COLO829 (cell line): ENCODE measurements around the gene TYMP.

Experiments
- DNase-seq: peaks from one replicate; pipeline ENCODE4 v3.0.0; 2012; ENCODE audit warnings: low spot score

TYMP gene, protein sequence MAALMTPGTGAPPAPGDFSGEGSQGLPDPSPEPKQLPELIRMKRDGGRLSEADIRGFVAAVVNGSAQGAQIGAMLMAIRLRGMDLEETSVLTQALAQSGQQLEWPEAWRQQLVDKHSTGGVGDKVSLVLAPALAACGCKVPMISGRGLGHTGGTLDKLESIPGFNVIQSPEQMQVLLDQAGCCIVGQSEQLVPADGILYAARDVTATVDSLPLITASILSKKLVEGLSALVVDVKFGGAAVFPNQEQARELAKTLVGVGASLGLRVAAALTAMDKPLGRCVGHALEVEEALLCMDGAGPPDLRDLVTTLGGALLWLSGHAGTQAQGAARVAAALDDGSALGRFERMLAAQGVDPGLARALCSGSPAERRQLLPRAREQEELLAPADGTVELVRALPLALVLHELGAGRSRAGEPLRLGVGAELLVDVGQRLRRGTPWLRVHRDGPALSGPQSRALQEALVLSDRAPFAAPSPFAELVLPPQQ

DNA sequence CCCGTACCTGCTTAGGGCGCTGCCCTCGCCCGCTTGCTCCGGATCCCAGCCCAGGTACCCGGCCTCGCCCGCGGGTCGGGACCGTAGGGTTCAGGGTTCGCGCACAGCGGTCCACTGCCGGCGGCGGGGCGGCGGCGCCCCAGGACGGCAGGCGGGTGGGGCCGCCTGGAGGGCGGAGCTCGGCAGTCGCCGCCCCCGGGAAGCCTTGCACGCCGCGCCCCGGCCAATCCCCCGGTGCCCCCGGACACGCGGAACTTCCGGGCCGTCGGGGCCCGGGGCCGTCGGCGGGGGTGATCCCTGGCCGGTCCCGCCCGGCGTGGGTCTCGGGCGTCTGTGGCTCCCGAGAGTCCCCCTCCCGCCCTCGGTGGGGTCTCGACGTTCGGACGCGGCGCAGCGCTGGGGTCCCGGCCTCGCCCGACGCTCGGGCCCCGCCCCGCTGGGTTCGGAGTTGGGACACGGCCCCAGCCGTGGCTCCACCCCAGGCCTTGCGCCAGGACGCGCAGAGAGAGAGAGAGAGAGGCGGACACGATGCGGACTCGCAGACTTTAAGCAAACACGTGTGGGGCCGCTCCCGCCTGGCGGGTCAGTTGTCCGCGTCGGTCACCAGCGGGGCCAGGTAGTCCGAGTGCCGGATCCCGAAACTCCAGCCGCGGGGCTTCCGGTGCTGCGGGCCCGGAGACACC lies at the start of gene TYMP:
TSS of gene TYMP (minus strand) at position 116 of the 683 bp plus-strand sequence. CDS start 303 bp downstream, outside the sequence.
- no peak for DNase-seq

GRCh38 chr22:50578776-50579310 lies 49.0 kb upstream of the TYMP start:
- DNase-seq, result no peak

- DNase-seq, result no peak
Measured at GRCh38 chr22:50577987-50578775, 48.4 kb upstream of the TYMP start, which contains the start of gene CPT1B. Gene CPT1B (minus strand): TSS chr22:50578427. CDS start chr22:50577915, 512 bp downstream.

DNA sequence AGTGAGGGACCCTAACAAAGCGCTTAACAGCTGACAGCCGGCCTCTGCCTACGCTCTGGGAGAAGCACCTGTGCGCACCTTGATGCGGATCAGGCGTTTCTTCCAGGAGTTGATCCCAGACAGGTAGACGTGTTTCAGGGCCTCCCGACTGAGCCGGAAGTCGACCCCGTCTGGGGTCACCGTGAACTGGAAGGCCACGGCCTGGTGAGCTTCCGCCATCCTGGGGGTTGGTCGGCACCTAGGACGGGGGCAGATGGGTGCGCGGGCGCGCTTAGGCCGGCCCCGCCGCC lies 47.8 kb upstream of the TYMP start:
- DNase-seq, result no peak

DNA sequence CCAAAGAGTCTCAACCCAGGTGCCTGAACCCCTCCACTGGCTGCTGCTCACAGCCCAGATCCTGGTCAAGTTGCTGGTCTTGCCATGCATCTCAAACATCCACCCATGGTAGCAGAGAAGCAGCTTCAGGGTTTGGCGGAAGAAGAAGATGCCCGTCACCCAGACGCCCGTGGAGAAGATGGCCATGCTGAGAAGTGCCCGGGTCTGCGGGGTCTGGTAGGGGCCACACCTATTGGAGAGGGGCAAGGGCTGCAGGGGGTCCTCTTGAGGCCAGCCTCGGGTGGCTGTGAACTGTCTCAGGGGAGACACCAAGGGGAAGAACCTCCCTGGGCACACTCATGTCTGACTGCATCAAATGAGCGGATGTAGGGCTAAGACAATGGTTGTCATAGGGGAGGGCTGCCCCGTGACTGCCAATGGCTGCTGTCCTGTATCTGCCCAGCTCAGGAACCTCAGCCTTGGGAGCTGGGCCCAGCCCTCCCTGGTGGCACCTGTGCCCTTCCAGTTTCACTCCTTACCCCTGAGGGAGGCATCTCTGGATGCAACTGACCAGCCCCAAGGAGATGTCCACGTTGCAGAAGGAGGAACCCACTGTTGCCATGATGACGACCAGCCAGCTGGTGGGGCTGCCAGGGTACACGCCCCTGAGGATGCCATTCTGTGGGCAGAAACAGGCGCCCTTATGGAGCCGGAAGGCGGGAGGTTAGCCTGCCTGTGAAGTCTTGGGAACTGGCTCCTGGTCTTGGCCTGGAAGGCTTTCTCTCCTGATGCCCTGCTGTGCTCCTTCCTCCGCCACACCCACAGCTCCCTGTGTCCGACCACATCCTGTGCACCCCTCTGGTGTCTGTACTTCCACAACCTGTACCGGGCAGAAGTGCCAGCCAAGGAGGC lies 47.2 kb upstream of the TYMP start:
- no peak for DNase-seq

GRCh38 chr22:50576070-50576469 lies 46.3 kb upstream of the TYMP start:
- DNase-seq, result no peak

- no peak for DNase-seq
Measured at GRCh38 chr22:50575426-50575941, 45.7 kb upstream of the TYMP start.

DNA sequence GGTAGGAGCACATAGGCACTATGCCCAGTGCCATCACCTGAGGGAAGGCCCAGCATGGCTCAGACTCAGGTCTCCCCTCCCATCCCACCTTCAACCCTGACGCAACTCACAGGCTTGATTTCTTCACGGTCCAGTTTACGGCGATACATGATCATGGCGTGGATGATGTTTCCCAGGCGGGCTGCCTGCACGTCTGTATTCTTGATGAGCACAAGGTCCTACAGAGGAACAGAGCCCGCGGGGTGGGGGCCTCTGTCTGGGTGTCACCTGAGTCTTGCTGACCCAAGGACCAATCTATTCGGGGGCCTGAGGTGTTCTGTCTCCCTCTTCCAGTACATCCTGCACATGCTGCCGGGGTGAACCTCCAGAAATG lies 44.6 kb upstream of the TYMP start:
- DNase-seq, result no peak

DNA sequence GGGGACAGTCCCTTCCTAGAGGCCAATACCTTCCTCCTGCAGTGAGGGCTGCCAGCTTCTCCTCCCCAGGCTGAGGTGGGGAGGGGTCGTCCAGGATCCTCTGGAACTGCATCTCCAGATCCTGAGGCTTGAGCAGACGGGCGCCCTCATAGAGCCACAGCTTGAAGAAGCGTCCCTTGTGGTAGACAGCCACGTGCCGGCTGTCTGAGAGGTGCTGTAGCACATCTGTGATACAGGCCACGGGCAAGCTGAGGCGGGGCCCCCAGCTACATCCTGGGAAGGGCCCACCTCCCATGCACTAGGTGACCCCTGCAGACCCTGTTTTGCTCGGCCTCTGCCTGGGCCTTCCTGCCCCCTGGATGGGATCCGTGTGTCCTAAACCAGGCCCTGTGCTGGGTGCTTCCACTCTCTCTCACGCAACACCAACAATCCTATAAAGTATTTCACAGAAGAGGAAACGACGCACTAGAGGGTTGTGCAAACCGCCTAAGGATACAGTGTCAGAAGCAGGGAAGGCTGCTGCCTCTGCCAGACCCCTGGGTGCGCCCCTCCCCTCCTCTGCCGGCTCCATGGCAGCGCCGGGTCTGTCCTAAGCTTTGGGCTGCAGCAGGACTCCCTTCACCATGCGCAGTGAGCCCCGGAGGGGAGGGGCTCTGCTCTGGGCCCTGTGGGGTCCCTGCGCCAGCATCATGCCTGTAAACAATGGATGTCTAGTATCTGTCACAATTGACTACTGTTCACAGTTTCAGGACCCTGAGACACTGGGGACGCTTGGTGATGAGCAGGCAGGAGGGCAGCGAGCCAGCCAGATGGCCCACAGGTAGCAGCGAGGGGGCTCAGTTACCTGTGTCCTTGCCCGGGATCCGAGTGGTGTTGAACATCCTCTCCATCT lies 43.9 kb upstream of the TYMP start:
- DNase-seq, result no peak

- no peak for DNase-seq
Measured at GRCh38 chr22:50572965-50573364, 43.2 kb upstream of the TYMP start.

DNA sequence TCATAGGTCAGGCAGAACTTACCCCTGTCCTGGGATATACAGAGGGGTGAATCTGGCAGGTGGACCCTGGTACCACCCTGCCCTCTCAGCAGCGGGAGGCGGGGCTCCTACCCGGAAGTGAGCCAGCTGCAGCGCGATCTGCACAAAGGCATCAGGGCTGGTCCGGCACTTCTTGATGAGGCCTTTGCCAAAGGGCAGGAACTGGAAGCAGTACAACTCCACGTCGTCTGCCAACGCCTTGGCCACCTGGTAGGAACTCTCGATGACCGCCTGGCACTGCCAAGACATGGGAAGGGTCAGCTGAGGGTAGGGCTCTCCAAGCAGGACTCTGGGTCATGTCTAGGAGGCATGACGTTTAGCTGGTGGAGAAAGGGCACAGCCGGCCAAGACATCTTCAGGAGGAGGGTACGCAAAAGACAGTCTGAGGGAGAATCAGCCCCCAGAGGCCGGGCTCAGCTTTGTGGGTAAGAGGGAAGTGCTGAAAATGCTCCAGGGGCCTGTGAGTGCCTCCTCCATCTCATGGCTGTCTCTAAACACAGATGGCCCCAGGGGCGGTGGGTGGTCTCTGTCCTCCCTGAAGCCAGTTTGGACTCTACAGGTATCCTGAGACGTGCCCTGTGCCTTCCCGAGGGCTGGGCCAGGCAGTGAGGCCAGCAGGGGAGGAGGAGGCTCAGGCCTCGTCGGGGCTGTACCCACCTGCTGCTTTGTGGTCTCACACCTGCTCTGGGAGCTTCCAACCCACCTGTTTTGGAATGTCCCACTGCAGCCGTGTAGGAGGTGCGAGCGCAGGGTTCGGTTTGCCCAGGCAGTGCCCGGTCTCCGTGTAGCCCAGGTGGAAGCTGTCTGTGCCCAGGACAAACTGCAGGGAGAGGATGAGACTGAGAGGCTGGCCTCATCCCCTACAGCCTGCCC lies 41.7 kb upstream of the TYMP start:
- no peak for DNase-seq

GRCh38 chr22:50570861-50571260 lies 41.0 kb upstream of the TYMP start:
- no peak for DNase-seq

GRCh38 chr22:50569896-50570535 lies 40.2 kb upstream of the TYMP start:
- no peak for DNase-seq

- DNase-seq, result no peak
Measured at GRCh38 chr22:50569041-50569459, 39.2 kb upstream of the TYMP start.

GRCh38 chr22:50568626-50569025 lies 38.8 kb upstream of the TYMP start:
- no peak for DNase-seq

DNA sequence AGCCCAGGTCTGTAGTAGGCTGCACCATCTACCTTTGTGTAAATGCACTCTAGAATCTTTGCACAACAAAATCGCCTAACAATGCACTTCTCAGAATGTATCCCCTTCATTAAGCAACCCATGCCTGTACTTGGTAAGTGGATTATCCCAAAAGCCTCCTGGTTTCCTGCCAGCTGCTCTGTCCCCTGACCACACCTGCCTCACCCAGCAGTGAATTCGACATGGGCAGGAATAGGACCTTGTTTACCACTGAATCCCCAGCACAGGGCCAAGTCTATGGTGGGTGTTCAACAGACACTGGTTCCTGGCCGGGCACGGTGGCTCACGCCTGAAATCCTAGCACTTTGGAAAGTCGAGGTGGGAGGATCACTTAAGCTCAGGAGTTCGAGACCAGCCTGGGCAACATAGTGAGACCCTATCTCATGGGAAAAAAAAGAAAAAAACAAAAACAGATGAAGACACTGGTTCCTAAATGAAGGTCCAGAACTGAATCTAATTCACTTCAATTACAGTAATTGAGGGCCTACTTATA lies 38.0 kb upstream of the TYMP start:
- no peak for DNase-seq

GRCh38 chr22:50564289-50564688 lies 34.5 kb upstream of the TYMP start:
- DNase-seq, result no peak
